Raji (cell line): ENCODE data around the gene TMIGD3.

Experiments
- POLR2A ChIP-seq: IDR thresholded peaks from 2 replicates; pipeline ENCODE4 v1.6.1; 2011; ENCODE audit warnings: low read depth, low read length, control low read depth; ENCODE audit not compliant: insufficient read depth

TMIGD3 gene

GRCh38 chr1:111503585-111504060 is at the start of gene TMIGD3, which contains the start of gene ADORA3:
TMIGD3 (minus strand) TSS chr1:111503633; CDS start chr1:111503354, 279 bp downstream.
ADORA3 (minus strand) TSS chr1:111503633; CDS start chr1:111503354, 279 bp downstream.
- TF ChIP-seq POLR2A = no peak

DNA sequence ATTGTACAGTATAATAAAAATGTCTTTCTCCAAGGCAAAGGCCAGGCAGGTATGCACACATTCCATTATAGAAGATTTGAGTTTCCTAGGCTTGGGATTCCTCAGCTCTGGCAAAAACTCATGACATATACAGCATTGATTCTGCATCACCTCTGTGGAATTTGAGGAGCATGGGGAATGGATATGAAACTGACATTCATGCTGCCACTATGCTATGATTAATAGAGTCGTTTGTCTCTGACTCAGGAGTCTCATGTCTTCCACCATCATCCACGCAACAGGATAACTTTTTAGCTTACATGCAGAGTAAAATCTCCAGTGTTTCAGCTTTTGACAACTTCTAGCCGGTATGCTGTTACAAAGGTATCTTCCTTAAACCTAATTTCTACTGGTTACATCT is 49.8 kb upstream of the TMIGD3 start:
- no peak for TF ChIP-seq POLR2A

DNA sequence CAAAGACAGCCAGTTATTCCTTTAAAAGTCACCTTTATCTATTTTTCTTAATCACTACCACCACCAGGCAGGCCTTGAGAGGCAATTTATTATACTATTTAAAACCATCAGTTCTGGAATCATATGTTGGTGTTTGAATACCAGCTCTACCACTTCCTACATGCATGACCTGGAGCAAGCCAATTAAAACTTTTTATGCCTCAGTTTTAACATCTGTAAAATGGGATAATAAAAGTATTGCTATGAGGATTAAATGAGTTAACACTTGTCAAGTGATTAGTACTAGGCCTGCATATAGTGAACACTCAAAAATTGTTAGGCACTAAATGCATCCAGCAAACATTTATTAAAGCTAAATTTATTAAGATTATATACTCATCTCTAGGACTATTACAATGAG is 49.2 kb upstream of the TMIGD3 start:
- no peak for TF ChIP-seq POLR2A

DNA sequence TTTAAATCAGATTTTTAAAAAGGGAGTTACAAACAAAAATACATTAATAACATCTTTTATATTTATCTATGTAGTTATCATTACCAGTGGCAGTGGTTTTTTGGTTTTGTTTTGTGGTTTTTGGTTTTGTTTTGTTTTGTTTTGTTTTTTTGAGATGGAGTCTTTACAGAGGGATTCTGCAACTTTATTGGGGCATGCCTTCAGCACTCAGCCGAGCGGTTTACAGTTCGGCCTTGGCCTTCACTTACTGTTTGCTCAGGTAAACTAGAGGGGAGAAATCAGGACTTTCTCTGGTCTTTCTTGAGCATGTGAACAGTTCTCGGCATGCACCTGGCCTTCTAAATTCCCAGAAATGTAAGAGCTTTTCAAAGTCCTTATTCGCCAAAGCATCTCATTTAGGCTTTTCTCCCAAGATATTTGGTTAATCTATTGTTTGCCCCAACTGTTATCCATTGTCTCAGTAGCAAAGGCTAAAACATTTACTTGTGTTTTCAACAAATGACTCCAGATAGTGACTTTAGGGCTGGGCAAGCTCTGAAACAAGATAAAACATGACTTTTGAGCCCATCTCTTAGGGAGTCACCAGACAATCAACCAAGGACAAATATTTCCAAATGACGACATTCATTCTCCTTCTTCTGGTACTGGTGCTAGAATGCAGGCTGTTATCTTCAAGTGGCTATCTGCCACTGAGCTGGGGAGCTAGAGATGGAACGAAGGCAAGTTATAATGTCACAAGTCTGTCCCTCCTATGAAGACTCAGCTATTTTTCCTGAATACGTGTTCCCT is 48.4 kb upstream of the TMIGD3 start:
- TF ChIP-seq POLR2A = no peak

DNA sequence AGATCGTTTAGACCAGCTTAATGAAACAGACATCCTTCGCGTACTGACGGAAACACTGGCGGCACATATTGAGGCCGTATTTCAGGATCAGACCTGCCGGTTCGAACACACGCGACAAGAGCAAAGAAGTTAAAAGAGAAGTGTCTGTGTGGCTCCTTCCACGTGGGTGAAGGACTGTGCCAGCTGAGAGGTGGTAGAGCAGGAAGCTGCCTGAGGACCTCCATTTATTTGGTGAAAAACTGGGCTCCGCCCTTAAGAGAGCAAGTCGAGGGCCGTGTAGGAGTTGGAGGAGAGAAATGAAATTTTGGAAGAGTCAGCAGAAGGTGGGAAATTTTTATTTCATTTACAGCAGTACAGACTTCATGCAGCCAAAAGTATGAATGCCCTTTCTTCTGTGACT is 38.8 kb upstream of the TMIGD3 start:
- TF ChIP-seq POLR2A = no peak

GRCh38 chr1:111541721-111542120 is 38.3 kb upstream of the TMIGD3 start:
- TF ChIP-seq POLR2A = no peak

DNA sequence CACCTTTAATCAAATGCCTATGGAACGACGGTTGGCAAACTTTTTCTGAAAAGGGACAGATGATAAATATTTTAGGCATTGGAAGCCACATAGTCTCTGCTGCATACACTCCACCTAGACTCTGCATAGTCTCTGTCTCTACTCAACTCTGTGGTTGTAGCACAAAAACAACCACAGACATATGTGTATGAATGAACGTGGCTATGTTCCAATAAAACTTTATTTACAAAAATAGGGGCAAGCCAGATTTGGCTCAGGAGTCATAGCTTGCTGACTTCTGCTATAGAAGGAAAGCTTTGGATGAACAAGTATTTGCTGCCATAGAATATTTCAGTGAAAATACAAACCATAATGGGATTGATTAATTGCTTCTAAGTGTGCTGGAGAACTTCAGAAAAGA is 37.5 kb upstream of the TMIGD3 start:
- no peak for TF ChIP-seq POLR2A

- TF ChIP-seq POLR2A = no peak
Observed at GRCh38 chr1:111538343-111539025, 35.1 kb upstream of the TMIGD3 start.

DNA sequence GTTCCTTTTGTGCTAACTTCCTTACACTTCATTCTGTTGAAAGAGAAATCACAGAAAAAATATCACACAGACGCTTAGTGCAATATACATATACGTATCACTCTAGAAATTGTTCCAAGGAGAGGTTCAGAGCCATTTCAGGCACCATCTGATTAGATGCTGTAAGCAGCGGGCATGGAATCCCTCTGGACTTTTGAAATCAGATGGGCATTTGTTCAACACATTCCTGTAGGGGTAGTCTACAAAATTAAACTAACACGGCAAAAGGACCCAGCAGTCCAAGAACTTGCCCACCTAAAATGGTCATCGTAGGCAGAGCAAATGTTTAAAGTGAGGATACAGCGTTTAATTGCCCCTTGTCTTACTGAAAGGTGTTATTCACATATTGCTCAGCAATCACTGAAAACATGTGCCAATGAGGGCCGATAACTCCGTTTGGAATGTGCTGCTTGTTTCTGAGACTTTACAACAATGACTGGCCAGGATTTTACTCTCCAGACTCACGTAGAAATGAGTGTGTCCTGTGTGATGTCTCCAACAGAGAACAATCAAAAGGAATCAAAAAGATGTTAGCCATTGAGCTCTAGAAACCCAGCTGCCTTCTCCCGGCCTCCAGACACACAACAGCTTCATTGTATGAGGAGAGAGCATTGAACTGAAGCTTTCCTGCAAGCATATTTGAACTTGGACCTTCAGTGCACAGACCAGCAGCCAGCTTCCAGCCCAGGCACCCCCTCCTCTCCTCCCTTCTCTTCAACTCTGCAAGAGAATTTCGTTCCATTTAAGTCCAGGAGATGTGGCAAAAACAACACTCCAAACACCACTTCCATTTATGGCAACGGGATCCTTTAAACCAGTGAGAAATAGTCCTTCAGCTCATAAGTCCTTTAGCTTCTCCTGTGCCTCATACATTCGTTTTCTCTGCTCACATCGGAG is 32.1 kb upstream of the TMIGD3 start:
- no peak for TF ChIP-seq POLR2A

- TF ChIP-seq POLR2A = no peak
Observed at GRCh38 chr1:111520053-111520452, 16.6 kb upstream of the TMIGD3 start.

GRCh38 chr1:111517469-111518225 is 14.2 kb upstream of the TMIGD3 start:
- no peak for TF ChIP-seq POLR2A

DNA sequence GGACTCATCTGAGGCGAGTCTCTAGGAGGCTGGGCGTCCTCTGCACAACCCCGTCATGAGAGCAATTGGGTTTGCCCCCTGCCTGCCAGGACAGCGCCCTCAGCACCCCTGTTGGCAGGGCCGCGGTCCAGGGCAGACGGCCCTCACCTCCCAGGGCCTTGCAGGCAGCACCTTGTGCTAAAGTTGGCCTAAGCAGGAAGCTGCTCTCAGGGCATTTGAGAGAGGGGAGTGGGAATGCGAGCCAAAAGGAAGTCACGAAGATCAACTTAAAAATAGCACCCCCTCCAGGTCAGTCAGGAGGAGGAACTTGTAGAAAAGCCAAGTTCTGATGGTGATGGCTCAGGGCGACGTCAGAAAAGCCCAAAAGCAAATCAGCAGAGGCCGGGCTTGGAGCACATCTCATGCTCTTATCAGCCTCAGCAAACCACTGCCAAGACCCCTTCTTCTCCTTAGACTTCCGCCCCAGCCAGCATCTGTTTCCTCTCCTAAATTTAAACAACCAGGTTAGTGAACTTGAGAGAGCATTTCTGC is 12.6 kb upstream of the TMIGD3 start:
- no peak for TF ChIP-seq POLR2A

DNA sequence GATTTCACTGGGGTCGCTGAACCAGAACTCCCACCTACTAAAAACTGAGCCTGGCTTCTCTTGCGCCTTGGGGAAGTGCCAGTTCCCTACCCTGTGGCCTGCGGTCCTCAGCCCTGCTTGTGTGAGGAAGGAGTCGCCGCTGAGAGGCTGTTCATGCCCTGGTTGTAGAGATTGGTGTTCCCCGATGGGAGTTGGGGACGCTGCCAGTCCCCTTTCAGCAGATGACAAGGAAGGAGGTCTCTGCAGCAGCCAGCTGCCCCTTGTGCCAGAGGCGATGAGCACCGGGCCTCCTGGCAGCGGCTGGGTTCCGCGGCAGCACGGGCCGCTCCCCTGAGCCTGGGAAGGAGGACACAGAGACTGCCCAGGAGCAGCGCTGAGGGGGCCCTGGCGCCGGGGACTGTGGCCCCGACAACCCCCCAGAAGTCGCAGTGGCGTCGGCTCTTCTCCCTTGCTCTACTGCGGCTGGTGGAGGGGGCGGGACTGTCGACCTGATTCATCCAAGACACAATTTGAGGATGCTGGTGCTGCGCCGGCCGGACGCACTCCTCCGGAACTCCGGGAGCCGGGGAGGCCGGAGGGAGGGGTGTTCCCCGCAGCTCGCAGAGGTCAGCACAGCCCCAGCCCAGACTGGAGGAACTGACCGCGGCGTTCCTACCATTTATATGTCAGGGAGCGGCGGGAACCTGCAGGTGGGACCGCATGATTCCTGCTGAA is 12.0 kb upstream of the TMIGD3 start:
- no peak for TF ChIP-seq POLR2A
